Gastroesophageal sphincter (tissue), 3 donors: Measurements from ENCODE around the gene DNALI1.

ENCODE experiments used
- POLR2A ChIP-seq, 2 donors: fragments of 450-650 bp; IDR thresholded peaks; one replicate each; pipeline ENCODE4 v1.6.1; 2017; ENCODE audit warnings: antibody characterized with exemption in 2 of 2, mild to moderate bottlenecking in 2 of 2, moderate library complexity in 1 of 2
- TF ChIP-seq, protein P1 (sequence below), 4 experiments: fragments of 200-600 bp in 2 of 4; fragments of 450-650 bp in 2 of 4; sonication (generic) in 1 of 4; IDR thresholded peaks; one replicate each; pipeline ENCODE4 v1.5.1; 2017 to 2019; ENCODE audit warnings: antibody characterized with exemption in 4 of 4, mild to moderate bottlenecking in 2 of 4, moderate library complexity in 2 of 4

DNA sequence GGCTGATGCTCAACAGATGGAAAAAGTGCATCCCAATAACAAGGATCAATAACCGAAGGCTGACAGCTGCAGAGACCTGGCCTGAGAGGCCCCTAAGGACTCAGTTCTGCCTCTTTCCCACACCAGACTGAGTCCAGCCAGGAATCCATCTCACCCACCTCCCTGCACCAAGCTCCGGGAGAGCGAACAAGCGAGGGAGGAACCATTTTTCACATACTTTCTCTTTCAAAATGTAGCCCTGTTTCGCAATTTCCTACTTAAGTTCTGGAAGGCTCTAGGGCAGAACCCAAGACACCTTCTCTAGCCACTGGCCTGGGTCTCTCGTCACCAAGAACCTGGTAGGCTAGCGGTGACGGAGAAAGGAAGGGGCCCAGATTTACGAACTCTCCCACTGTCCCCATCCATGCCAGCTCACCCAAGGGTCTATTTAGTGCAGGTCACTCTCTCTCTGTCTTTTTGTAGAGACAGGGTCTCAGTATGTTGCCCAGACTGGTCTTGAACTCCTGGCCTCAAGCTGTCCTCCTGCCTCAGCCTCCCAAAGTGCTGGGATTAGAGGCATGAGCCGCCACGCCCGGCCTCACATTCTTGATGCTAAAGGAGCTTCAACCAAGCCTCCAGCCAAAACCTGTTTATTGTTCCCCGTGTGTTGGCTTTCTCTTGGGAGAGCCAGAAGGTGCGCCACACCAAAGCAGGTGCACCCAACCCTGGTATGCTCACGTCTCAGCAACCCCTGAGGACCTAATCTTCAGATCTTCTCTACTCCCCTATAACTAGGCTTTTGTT, 49.9 kb downstream of the DNALI1 start:
- TF ChIP-seq, protein P1, sequence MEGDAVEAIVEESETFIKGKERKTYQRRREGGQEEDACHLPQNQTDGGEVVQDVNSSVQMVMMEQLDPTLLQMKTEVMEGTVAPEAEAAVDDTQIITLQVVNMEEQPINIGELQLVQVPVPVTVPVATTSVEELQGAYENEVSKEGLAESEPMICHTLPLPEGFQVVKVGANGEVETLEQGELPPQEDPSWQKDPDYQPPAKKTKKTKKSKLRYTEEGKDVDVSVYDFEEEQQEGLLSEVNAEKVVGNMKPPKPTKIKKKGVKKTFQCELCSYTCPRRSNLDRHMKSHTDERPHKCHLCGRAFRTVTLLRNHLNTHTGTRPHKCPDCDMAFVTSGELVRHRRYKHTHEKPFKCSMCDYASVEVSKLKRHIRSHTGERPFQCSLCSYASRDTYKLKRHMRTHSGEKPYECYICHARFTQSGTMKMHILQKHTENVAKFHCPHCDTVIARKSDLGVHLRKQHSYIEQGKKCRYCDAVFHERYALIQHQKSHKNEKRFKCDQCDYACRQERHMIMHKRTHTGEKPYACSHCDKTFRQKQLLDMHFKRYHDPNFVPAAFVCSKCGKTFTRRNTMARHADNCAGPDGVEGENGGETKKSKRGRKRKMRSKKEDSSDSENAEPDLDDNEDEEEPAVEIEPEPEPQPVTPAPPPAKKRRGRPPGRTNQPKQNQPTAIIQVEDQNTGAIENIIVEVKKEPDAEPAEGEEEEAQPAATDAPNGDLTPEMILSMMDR (IDR thresholded peaks at IDR 0.05), result no peak
- no peak for TF ChIP-seq POLR2A (IDR thresholded peaks at IDR 0.05)
